GM21390 (cell line): ENCODE measurements around the gene WTAP.
A peak's percentile ranks its signal among the peaks of the same experiment; 100 is the strongest.
"Not testable (repeated sequence)": the region's sequence is repeated elsewhere in the genome, so short reads cannot be mapped to it uniquely, and the experiment has no call there.

Experiments
- ATAC-seq: cut with Tn5 transposase; IDR thresholded peaks from one replicate; pipeline ENCODE4 v1.9.1; 2021; ENCODE audit not compliant: unreplicated experiment

WTAP gene

GRCh38 chr6:159727717-159728445 is 575 bp downstream of the WTAP start:
- peak; percentile 29 for ATAC-seq

- ATAC-seq, result no peak
Observed at GRCh38 chr6:159728531-159728964, 1.2 kb downstream of the WTAP start.

GRCh38 chr6:159729598-159730331 is 2.5 kb downstream of the WTAP start:
- peak; percentile 23 for ATAC-seq

GRCh38 chr6:159730332-159730676 is 3.0 kb downstream of the WTAP start:
- no peak for ATAC-seq

DNA sequence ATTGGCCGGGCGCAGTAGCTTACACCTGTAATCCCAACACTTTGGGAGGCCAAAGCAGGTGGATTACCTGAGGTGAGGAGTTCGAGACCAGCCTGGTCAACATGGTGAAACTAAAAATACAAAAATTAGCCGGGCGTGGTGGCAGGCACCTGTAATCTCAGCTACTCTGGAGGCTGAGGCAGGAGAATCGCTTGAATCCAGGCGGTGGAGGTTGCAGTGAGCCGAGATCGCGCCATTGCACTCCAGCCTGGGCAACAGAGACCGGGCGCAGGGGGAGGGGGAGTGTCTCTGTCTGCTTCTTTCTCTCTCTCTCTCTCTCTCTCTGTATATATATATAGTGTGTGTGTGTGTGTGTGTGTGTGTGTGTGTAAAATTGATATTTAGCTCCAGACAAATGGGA is 5.2 kb downstream of the WTAP start:
- ATAC-seq, result not testable (repeated sequence)

DNA sequence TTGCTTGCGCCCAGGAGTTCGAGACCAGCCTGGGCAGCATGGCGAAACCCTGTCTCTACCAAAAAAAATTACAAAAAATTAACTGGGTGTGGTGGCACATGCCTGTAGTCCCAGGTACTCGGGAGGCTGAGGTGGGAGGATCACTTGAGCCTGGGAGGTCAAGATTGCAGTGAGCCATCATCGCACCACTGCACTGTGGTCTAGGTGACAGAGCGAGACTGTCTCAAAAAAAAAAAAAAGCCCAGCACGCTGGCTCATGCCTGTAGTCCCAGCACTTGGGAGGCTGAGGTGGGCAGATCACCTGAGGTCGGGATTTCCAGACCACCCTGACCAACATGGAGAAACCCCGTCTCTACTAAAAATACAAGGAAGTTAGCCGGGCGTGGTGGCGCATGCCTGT is 6.1 kb downstream of the WTAP start:
- not testable (repeated sequence) for ATAC-seq

DNA sequence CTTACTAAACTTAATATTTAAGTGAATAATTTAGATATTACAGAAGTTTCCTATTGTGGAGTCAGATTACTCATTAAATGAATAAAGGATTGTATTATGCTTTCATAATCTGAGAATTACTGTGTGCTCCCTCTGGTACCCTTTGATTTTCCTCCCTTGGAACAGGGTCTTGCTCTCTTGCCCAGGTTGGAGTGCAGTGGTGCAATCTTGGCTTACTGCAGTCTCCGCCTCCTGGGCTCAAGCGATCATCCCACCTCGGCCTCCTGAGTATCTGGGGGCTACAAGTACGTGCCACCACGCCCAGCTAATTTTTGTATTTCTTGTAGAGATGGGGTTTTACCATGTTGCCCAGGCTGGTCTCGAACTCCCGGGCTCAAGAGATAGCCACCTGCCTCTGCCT is 9.6 kb downstream of the WTAP start:
- no peak for ATAC-seq

DNA sequence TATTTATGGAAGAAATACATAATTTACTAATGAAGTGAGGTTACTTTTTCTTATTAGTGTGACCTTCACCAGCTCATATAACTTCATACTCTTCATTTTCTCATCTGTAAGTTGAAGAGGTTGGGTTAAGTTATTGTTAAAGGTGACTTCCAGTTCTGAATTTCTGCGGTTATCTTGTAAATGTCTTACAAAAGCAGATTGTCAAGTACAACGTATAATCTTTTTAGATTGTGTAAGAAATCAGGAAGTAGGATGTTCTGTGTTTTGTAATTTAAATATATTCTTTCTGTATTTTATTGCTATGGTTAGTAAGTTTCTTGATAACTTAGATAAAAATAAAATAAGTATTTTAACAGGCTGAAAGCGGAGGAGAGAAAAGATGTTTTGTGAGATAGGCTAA is 12.0 kb downstream of the WTAP start:
- no peak for ATAC-seq

- ATAC-seq, result no peak
Observed at GRCh38 chr6:159742165-159742564, 14.9 kb downstream of the WTAP start.

- no peak for ATAC-seq
Observed at GRCh38 chr6:159745081-159745480, 17.8 kb downstream of the WTAP start.

GRCh38 chr6:159746759-159747158 is 19.5 kb downstream of the WTAP start:
- no peak for ATAC-seq

DNA sequence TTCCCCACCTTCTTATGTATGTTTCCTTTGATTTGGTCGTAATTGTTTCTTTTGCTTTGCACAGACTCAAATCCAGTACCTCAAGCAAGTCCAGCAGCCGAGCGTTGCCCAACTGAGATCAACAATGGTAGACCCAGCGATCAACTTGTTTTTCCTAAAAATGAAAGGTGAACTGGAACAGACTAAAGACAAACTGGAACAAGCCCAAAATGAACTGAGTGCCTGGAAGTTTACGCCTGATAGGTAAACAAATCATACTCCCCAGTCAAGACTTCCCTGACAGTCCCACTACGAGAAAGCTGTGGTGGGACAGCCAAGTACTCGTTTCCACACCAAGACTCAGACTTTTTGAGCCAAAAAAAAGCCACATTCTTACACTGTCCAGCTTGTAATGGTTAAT is 20.8 kb downstream of the WTAP start:
- ATAC-seq, result not testable (repeated sequence)

DNA sequence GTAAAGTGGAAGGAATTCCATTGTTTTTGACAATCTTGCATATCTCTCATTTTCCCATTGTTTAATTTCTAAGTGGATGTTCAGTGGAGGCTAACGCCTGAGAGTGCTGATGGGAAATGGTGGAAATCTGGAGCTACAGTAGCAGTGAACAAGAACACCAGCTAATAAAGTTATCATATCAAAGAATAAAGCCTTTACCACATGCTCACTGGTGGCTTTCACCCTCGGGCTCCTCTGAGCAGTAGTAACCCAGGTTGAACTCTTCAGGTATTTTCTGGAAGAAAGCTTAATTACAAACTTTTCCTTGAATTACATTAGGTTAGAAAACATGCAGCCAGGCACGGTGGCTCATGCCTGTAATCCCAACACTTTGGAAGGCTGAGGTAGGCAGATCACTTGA is 24.1 kb downstream of the WTAP start:
- ATAC-seq, result no peak

DNA sequence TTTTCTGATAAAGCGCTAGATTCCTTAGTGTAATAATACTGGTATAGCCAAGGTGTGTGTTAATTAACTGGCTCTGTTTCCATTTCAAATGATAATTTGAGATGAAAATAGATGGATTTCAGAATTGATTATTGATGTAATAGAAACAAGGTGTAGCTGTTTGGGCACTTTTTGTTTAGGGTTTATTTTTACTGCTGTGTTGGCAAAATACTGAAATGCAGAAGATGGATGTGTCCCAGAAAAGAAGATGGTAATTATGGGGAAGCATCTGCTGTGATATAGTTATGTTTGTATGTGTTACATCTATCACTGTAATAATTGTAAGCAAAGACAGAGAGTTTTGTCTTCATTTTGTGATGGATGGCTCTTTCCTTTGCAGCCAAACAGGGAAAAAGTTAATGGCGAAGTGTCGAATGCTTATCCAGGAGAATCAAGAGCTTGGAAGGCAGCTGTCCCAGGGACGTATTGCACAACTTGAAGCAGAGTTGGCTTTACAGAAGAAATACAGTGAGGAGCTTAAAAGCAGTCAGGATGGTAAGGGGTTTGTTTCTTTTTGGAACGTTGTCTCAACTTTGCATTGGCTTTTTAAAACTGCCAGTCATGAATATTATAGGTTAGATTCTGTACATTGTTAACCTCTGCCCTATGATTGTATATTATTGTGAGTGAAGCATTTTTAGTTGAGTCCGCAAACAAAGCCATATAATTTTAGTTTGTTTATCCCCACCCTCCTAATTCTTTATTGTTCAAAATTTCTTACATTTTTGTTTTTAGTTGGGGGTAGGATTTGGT is 26.0 kb downstream of the WTAP start:
- ATAC-seq, result no peak

DNA sequence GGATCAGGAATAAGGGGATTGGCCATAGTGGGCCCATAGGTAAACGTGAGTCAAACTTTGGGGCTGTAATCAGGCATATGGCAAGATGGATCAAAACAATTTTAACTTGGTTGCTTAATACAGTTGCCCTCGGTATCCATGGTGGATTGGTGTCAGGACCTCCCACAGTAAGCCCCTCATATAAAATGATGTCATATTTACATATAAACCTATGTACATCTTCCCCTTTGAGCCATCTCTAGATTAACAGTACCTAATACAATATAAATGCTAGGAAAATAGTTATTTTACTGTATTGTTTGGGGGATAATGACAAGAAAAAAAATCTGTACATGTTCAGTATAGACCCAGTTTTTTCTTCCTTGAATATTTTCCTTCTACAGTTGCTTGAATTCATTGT is 27.1 kb downstream of the WTAP start:
- no peak for ATAC-seq

DNA sequence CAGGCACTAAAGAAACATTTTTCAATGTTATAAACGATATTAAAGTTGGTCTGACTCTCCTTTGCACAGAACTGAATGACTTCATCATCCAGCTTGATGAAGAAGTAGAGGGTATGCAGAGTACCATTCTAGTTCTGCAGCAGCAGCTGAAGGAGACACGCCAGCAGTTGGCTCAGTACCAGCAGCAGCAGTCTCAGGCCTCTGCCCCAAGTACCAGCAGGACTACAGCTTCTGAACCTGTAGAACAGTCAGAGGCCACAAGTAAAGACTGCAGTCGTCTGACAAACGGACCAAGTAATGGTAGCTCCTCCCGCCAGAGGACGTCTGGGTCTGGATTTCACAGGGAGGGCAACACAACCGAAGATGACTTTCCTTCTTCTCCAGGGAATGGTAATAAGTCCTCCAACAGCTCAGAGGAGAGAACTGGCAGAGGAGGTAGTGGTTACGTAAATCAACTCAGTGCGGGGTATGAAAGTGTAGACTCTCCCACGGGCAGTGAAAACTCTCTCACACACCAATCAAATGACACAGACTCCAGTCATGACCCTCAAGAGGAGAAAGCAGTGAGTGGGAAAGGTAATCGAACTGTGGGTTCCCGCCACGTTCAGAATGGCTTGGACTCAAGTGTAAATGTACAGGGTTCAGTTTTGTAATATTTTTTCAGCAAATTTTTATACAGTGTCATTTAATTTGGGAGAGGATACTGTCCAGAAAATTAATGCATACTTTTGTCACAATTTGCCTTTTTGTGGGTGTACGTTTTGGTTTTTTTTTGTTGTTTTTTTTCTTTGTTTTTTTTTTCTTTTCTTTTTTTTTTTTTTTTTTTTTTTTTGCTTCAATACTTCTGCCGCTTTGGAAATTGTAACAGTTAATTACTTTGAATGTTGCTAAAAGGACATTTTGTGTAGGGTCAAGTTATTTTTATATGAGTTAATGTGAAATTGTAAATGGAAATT is 27.9 kb downstream of the WTAP start:
- ATAC-seq, result no peak

GRCh38 chr6:159756508-159756907 is 29.2 kb downstream of the WTAP start:
- no peak for ATAC-seq

- ATAC-seq, result no peak
Observed at GRCh38 chr6:159758031-159759001, 31.0 kb downstream of the WTAP start.

- no peak for ATAC-seq
Observed at GRCh38 chr6:159759645-159760044, 32.3 kb downstream of the WTAP start.
